ACC112 (cell line): ENCODE data around the gene PRKAR1A.

Experiments
- H2AFZ ChIP-seq: fragments of 200-600 bp; sonication (generic); one replicate; pipeline ENCODE4 v1.6.0; 2017; ENCODE audit warnings: antibody characterized with exemption, low read length; ENCODE audit not compliant: unreplicated experiment
- H3K27ac ChIP-seq: fragments of 200-600 bp; sonication (generic); 2 replicates; pipeline ENCODE4 v1.5.1; 2014; ENCODE audit warnings: low read depth, mild to moderate bottlenecking, antibody characterized with exemption, low read length, moderate library complexity
- H3K27me3 ChIP-seq: fragments of 200-600 bp; sonication (generic); 2 replicates; pipeline ENCODE4 v1.6.1; 2014; ENCODE audit warnings: mild to moderate bottlenecking, antibody characterized with exemption, low read length, moderate library complexity, mixed read lengths; ENCODE audit not compliant: insufficient read depth
- H3K36me3 ChIP-seq: fragments of 200-600 bp; sonication (generic); 2 replicates; pipeline ENCODE4 v1.6.1; 2016; ENCODE audit warnings: mild to moderate bottlenecking, antibody characterized with exemption, low read length, moderate library complexity, mixed read lengths; ENCODE audit not compliant: insufficient read depth
- H3K4me1 ChIP-seq: fragments of 200-600 bp; sonication (generic); one replicate; pipeline ENCODE4 v1.6.1; 2016; ENCODE audit warnings: low read length, mixed read lengths; ENCODE audit not compliant: insufficient read depth, unreplicated experiment, control insufficient read depth
- H3K4me3 ChIP-seq: fragments of 200-600 bp; sonication (generic); 2 replicates; pipeline ENCODE4 v1.5.1; 2014; ENCODE audit warnings: mild to moderate bottlenecking, low read depth, low read length
- H3K79me2 ChIP-seq: fragments of 200-600 bp; sonication (generic); one replicate; pipeline ENCODE4 v1.6.0; 2016; ENCODE audit warnings: low read length; ENCODE audit not compliant: control insufficient read depth, unreplicated experiment, insufficient read depth

The PRKAR1A gene

DNA sequence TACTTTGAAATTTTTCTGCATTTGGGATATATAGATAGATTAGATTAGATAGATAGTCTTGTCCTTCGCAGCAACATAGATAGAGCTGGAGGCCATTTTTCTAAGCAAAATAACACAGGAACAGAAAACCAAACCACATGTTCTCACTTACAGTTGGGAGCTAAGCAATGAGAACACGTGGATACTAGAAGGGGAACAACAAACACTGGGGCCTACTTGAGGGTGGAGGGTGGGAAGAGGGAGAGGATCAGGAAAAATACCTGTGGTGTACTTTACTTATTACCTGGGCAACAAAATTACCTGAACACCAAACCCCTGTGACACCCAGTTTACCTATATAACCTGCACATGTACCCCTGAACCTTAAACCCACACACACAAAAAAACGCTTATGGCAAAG, 14.3 kb downstream of the PRKAR1A start:
- no peak overlapping the region for H3K4me3 ChIP-seq
- H3K36me3 ChIP-seq, result peaks cover 75% of the 10 kb centered on the region
- H3K79me2 ChIP-seq, result peaks cover 22% of the 10 kb centered on the region
- H3K27me3 ChIP-seq, result no peaks in the 10 kb centered on the region
- H3K27ac ChIP-seq, result no peak overlapping the region
- no peaks in the 10 kb centered on the region for H3K4me1 ChIP-seq
- no peak overlapping the region for H2AFZ ChIP-seq

DNA sequence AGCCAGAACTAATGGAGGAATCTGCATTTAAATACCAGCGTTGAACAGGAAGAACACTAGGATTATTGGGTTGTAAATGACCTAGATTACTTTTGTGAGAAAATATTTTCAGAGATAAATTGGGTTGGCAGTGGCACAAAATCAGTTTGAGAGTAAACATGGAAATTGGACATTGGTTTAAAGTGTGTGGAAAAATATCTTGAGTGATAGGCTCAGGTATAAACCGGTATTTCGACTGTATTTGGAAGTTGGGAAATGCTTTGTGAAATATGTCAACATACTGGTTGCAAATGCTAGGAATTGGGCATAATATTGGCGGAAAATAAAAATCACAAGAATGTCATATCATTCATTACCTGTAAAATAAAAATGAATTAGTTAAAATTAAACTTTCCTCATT, 15.1 kb downstream of the PRKAR1A start:
- H2AFZ ChIP-seq, result no peak overlapping the region
- peaks cover 17% of the 10 kb centered on the region for H3K79me2 ChIP-seq
- H3K36me3 ChIP-seq, result peaks cover 77% of the 10 kb centered on the region
- no peak overlapping the region for H3K4me3 ChIP-seq
- H3K27me3 ChIP-seq, result no peaks in the 10 kb centered on the region
- no peaks in the 10 kb centered on the region for H3K4me1 ChIP-seq
- no peak overlapping the region for H3K27ac ChIP-seq

DNA sequence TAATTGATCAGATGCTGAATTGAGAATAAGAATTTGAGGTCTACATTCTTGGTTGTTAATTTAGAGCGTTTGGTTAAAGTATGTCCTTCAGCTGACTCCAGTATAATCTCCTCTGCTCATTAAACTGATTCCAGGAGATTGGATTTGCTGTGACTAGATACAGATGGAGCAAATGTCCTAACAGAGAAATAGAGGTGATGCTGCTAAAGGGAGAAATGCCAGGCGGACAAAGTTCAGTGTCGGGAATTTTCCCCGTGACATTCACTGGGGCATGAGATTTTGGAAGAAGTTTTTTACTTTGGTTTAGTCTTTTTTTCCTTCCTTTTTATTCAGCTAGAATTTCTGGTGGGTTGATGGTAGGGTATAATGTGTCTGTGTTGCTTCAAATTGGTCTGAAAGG, 19.0 kb downstream of the PRKAR1A start:
- H3K4me1 ChIP-seq, result peaks cover 3% of the 10 kb centered on the region
- H2AFZ ChIP-seq, result no peak overlapping the region
- no peak overlapping the region for H3K27ac ChIP-seq
- H3K36me3 ChIP-seq, result peaks cover 60% of the 10 kb centered on the region
- H3K27me3 ChIP-seq, result no peaks in the 10 kb centered on the region
- H3K4me3 ChIP-seq, result no peak overlapping the region
- H3K79me2 ChIP-seq, result no peaks in the 10 kb centered on the region

DNA sequence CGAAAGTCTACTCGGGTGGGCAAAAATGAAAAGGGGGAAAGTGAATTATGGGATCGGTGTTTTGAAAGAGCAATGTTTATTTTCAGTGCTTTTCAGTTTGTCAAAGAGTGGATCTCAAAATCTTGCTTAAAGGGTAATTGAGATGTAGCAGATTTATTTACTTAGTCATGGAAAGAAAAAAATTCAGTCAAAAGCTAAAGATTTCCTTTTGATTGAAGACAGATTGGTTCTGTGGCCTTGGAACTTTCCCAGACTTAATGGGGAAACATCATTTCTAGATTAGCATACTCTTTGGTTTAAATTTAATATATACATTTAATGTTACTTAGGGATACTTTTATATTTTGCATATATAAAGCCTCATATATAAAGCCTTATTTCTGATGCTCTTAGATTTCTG, 20.6 kb downstream of the PRKAR1A start:
- H3K4me3 ChIP-seq, result no peak overlapping the region
- H3K4me1 ChIP-seq, result peaks cover 3% of the 10 kb centered on the region
- no peak overlapping the region for H2AFZ ChIP-seq
- H3K27me3 ChIP-seq, result no peaks in the 10 kb centered on the region
- peaks cover 45% of the 10 kb centered on the region for H3K36me3 ChIP-seq
- no peak overlapping the region for H3K27ac ChIP-seq
- no peaks in the 10 kb centered on the region for H3K79me2 ChIP-seq

DNA sequence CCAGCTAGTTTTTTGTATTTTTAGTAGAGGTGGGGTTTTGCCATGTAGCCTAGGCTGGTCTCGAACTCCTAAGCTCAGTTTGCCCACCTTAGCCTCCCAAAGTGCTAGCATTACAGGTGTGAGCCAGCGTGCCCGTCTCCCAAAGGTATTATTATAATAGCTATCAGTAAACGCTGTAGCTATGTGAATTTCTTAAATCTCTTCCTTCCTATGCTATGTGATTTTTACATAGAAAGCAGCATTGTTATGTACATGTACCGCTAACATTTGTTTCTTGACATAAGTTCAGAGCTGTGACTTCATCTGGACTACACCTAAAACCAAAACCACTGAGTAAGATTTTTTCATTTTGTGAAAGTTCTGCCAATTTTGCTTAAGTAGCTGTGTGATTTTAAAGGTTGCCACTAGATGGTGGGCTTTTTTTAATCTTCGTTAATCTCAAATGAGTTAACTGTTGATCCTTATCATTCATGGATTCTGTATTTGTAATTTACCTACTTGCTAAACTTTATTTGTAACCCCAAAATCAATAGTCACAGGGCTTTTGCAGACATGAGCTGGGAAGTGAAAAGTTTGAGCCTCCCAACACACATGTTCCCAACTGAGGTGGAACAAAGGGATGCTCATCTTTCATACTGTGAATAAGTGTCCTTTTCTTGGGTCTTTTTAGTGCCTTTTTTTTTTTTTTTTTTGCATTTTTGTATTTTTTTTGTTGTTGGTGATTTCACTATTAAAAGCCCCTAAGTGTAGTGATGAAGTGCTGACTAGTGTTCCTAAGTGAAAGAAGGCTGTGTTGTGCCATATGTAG, 21.9 kb downstream of the PRKAR1A start:
- Histone ChIP-seq H3K36me3 (peaks cover 35% of the 10 kb centered on the region), H3K27ac (no peak overlapping the region), H3K4me3 (no peak overlapping the region), H2AFZ (no peak overlapping the region), H3K79me2 (no peaks in the 10 kb centered on the region), H3K27me3 (no peaks in the 10 kb centered on the region), H3K4me1 (peaks cover 3% of the 10 kb centered on the region)

DNA sequence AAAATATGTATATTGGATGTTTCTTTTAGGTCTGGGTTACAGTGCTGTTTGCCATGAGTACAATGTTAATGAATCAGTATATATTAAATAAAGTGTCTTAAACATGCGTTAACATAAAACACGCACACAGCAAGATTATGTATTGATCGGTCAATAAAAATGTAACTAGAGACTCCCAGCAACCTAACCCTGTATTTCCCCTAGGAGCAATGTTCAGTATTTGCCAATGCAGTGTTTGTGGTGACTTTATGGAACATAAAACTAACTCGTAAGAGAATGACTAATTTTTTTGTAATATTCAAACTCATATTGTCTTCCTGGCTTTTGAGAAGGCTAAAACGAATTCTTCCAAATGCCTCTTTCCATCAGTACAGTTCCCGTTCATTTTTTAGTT, 22.5 kb downstream of the PRKAR1A start:
- no peaks in the 10 kb centered on the region for H3K79me2 ChIP-seq
- peaks cover 30% of the 10 kb centered on the region for H3K36me3 ChIP-seq
- H3K4me3 ChIP-seq, result no peak overlapping the region

DNA sequence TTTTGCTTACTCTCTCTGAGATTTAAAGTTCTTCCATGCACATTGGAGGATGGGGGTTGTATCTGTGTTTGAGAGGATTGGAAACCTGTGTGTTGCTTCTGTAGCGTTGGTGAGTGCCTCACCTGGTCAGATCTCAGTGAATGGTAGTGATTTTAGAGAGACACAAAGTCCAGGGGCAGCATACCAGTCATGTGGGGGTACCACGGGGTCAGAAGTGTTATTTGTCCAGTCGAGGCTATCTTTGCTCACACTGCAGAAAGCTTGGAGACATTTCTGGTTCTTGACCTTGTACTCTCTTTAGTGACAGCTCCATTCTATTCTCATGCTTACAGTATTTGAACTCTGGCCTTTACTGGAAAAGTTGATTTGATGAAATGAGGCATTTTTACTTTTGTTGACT, 23.7 kb downstream of the PRKAR1A start:
- Histone ChIP-seq H3K4me1 (peaks cover 3% of the 10 kb centered on the region), H3K4me3 (no peak overlapping the region), H3K27ac (no peak overlapping the region), H3K27me3 (no peaks in the 10 kb centered on the region), H3K79me2 (no peaks in the 10 kb centered on the region), H2AFZ (no peak overlapping the region), H3K36me3 (peaks cover 18% of the 10 kb centered on the region; the same call in 1 of the 2 replicates)

More for the DNA sequence above, 22.5 kb downstream of the PRKAR1A start:
- Histone ChIP-seq H3K27ac (no peak overlapping the region), H2AFZ (no peak overlapping the region), H3K27me3 (no peaks in the 10 kb centered on the region), H3K4me1 (peaks cover 3% of the 10 kb centered on the region)

DNA sequence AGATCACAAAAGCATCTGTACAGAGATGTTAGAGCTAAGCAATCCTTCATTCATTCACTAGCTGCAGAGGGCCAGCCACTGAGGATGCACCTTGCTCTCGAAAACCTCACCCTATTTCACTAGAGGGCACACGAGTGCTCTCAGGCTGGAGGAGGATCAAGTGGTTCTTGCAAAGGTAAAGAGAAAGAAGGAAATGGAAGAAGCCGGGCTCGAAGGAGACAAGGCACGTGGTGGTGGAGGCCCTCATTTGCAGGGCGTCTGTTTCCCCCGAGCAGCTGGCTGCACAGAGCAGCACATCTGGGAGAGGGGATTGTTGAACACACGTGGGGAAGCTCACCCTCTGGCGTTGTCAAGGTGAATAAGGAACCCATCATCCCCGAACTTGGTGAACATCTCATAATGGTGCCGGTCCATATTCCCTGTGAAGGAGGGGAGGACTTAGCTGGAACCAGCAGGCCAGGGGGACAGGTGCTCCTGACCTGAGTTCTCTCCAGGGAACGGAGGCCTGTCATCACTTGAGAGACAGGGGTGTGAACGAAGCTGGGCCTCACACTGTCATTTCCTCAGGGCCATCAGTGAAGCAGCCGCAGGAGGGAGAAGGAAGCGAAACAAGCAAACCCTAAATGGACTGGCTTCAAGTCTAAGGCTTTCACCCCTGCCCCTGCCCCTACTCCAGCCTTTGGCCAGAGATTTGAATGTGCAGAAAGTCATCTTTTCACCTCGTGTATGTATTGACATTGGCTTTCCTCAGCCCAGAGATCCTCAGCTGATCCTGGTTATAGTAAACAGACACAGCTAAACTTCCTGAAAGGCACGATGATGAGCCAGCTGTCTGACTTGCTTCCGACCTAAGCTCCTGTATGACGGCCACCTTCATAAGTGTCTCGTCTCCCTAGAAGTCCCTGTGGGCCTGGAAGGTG, 27.6 kb downstream of the PRKAR1A start:
- Histone ChIP-seq H3K27ac (no peak overlapping the region), H2AFZ (no peak overlapping the region), H3K36me3 (no peaks in the 10 kb centered on the region)

DNA sequence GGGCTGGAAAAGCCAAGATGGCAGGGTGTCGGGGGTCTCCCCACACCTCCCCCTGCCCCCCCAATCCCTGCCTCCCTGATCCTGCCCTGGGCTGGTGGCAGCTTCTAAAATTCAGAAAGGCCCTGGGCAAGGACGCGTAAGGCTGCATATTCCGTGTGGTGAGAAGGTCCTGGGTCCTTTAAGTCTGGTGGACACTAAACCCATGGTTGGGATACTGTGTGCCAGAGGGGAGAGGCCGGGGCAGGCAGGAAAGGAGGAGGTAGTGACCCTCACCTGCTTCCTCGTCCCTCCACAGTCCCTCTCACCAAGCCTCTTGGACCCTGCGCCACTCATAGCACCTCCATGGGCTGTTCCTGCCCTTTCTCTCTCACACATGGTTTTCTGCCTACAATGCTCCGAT, 28.8 kb downstream of the PRKAR1A start:
- no peaks in the 10 kb centered on the region for H3K79me2 ChIP-seq
- no peak overlapping the region for H3K4me3 ChIP-seq
- no peak overlapping the region for H2AFZ ChIP-seq
- no peaks in the 10 kb centered on the region for H3K4me1 ChIP-seq
- no peaks in the 10 kb centered on the region for H3K36me3 ChIP-seq
- H3K27me3 ChIP-seq, result no peaks in the 10 kb centered on the region
- no peak overlapping the region for H3K27ac ChIP-seq

More for the DNA sequence above, 27.6 kb downstream of the PRKAR1A start:
- Histone ChIP-seq H3K4me3 (no peak overlapping the region), H3K4me1 (no peaks in the 10 kb centered on the region), H3K79me2 (no peaks in the 10 kb centered on the region), H3K27me3 (no peaks in the 10 kb centered on the region)

DNA sequence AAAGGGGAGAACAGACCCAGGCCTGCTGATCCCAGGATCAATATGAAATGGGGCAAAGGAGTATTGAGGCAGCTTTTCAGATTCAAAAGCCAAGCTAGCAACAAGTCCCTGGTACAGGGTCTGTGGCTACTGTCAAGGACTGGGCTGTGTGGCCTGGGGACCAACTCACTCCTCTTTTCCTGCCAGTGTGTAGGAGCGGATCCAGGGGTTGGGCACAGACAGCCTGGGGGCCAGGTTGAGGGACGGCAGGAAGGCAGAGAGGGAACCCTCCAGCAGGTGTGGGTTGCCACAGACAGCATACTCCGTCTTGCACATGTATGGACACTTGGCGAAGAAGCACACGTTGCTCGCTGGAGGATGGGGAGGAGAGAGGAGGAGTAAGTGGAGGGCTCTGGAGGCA, 29.6 kb downstream of the PRKAR1A start:
- Histone ChIP-seq H3K36me3 (no peaks in the 10 kb centered on the region), H3K4me1 (no peaks in the 10 kb centered on the region), H3K27me3 (no peaks in the 10 kb centered on the region), H3K27ac (no peak overlapping the region), H3K4me3 (no peak overlapping the region), H2AFZ (no peak overlapping the region), H3K79me2 (no peaks in the 10 kb centered on the region)
